NCI-H2107 treated with DMSO at 0.1 percent for 48 hours (cell line): Measurements from ENCODE around the gene ZBTB8OS.
"Not testable (repeated sequence)": the region's sequence is repeated elsewhere in the genome, so short reads cannot be mapped to it uniquely, and the experiment has no call there.

Experiments used
- DNase-seq: peaks from one replicate; lab custom pipeline; 2025; ENCODE audit not compliant: unreplicated experiment; lab: John Stamatoyannopoulos, UW

Gene ZBTB8OS

GRCh38 chr1:32650248-32650751 is at the start of gene ZBTB8OS:
Gene ZBTB8OS, minus strand, starts transcription at chr1:32650550. Its CDS starts 21 bp downstream, at chr1:32650529.
- DNase-seq, result peak; percentile 97

DNA sequence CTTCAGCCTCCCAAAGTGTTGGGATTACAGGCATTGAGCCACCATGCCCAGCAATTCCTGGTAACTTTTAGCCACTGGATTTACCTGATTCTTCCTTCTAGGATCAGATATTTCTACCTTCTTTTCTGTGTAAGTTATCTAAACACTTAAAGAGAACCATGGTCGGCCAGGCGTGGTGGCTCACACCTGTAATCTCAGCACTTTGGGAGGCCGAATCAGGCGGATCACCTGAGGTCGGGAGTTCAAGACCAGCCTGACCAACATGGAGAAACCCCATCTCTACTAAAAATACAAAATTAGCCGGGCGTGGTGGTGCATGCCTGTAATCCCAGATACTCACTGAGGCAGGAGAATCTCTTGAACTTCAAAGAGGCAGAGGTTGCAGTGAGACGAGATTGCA is 46.6 kb upstream of the ZBTB8OS start:
- DNase-seq, result not testable (repeated sequence)

- no peak for DNase-seq
Measured at GRCh38 chr1:32696041-32696440, 45.7 kb upstream of the ZBTB8OS start.

GRCh38 chr1:32695098-32695904 is 45.0 kb upstream of the ZBTB8OS start:
- no peak for DNase-seq

GRCh38 chr1:32693455-32694174 is 43.3 kb upstream of the ZBTB8OS start:
- no peak for DNase-seq

- no peak for DNase-seq
Measured at GRCh38 chr1:32686387-32686786, 36.0 kb upstream of the ZBTB8OS start.

DNA sequence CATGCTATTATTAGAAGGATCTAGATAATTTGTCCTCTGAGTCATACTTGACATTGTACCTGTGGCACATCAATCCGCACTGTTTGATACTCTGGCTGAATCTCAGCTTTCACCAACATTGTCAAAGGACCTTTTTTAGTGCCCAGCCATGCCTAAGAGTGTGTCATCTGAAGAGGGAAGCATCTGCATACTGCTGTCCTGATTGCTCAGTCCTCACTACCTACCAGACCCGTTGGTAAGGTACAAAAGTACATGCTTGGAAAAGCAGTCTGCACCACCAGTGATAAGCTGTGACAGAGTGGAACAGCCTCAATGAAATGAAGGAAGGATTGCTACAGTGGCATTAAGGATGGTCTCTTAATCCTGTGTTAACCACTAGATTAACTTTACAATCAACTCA is 35.1 kb upstream of the ZBTB8OS start:
- DNase-seq, result no peak

DNA sequence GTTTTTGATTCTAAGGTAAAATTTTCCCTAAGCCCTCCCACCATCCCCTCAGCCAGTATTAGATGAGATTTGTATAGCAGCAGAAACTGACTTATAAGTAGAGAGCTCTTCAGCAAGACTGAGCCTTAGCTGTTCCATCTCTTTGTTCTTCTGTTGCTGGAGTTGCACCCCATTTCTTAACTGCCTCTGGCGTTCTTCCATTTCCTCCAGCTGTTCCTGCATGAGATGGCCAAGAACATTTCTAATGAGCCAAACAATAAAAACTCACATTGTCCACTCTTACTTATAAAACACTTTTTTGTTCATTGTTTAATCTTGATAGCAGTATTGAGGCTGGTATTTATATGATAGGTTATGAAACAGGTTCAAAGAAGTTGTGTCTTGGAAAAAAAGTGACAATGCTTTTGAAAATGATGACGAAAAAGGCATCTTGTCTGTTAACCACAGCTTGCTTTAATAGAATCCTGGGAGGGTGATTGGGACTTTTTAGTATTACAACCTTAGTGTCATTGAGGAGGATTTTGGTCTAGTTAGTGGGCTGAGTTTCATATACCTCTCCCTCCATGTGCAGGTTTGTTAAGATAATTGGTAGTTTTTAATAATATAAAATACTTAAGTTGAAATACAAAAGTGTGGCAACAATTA is 33.9 kb upstream of the ZBTB8OS start:
- DNase-seq, result no peak

DNA sequence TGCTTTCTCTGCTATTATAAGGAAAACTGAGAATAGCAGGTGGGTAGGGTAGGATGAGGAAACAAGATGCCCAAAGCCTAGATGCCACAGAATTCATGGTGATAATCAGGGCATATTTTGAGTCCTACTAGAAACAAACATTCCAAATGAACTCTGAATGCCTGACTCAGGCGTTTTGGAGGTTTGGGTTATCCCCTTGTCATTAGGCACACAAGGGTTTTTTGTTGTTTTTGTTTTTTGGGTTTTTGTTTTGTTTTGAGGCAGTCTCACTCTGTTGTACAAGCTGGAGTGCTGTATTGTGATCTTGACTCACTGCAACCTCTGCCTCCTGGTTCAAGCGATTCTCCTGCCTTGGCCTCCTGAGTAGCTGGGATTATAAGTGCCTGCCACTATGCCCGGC is 33.0 kb upstream of the ZBTB8OS start:
- DNase-seq, result no peak

- DNase-seq, result no peak
Measured at GRCh38 chr1:32681999-32682398, 31.6 kb upstream of the ZBTB8OS start.

DNA sequence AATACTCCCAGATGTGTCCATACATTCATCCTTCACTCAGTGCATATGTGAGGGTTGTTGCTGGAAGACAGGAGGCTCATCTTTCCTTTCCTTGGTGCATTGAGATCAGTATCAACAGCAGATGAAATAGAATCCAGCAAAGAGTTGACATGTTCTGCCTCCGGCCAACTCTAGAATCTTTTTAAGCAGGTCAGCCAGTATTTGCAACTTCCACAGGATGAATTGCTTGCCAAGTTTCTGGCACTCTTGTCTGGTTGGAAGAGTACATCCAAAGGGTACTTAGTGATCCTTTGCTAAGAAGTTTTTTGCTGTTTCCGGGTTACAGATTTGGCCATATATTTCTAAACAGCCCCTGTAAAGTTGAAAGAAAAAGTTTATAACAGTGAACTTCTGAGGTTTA is 31.2 kb upstream of the ZBTB8OS start:
- DNase-seq, result no peak

- no peak for DNase-seq
Measured at GRCh38 chr1:32680642-32681041, 30.3 kb upstream of the ZBTB8OS start.

DNA sequence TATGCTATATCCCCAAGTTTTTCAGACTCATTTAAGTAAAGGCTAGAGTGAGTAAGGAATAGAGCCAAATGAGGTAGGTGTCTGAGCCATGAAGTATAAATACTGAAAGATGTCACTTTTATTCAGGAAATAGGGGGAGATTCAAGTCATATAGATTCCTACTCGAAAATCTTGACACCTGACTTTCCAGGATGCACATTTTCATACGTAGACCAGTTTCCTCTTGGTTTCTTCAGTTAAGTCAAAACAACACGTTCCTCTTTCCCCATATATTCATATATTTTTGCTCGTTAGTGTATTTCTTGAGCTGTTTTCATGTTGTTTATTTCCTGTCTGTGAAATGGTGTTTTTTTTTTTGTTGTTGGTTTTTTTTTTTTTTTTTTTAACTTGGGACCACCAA is 29.6 kb upstream of the ZBTB8OS start:
- DNase-seq, result not testable (repeated sequence)

- DNase-seq, result no peak
Measured at GRCh38 chr1:32676945-32677344, 26.6 kb upstream of the ZBTB8OS start.

GRCh38 chr1:32668716-32669115 is 18.4 kb upstream of the ZBTB8OS start:
- not testable (repeated sequence) for DNase-seq

DNA sequence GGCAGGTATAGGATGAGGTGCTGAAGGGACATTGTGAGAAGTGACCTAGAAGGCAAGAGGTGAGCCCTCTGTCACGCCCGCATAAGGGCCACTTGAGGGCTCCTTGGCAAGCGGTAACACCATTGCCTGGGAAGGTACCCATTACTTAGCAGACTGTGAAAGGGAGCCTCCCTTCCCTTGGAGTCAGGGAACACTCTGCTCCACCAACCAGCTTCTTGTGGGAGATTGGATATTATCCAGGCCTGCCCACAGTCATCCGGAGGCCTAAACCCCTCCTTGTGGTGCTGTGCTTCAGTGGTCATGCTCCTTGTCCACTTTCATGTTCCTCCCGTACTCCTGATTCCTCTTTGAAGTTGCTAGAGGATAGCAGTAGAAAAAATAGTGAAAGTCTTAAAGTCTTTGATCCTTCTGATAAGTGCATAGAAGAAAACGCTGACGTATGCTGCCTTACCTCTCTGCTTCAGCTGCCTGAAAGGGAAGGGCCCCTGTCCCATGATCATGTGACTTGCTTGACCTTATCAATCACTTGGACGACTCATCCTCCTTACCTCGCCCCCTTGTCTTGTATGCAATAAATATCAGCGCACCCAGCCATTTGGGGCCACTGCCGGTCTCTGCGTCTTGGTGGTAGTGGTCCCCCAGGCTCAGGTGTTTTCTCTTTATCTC is 16.7 kb upstream of the ZBTB8OS start:
- no peak for DNase-seq

GRCh38 chr1:32665915-32666314 is 15.6 kb upstream of the ZBTB8OS start:
- no peak for DNase-seq

- no peak for DNase-seq
Measured at GRCh38 chr1:32659581-32659980, 9.2 kb upstream of the ZBTB8OS start.

- no peak for DNase-seq
Measured at GRCh38 chr1:32652244-32652962, 2.1 kb upstream of the ZBTB8OS start.

DNA sequence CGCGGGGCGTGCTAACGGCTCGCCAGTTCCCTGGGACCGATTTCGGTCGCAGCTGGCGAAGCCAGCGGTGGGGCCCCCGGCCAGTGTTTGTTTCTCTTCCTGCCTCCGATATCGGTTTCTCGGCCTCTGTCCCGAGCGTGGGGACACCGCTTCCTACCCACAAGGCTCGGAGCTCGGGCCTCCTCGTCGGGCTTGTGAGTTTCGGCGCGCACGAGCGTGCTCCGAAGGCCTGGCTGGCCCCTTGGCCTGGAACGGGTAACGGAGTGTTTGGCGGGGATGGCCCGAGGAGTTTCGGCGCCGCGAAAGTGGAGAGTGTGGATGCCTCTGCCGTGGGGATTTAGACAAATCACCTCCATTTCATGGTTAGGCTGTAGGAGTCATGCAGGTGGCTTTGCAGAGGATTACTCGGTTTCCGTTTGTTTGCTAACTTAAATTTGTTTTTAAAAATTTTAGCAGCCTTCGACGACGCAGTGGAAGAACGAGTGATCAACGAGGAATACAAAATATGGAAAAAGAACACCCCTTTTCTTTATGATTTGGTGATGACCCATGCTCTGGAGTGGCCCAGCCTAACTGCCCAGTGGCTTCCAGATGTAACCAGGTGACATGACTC is 1.2 kb upstream of the ZBTB8OS start:
- no peak for DNase-seq
